PC-3 (cell line): ENCODE measurements around the gene SMIM33. TPM values are rescaled to one million over a fixed set of nuclear protein-coding genes. Genes with fewer than 3 reads are reported as not detected.

Experiments used
- ATAC-seq: fragments of 200-7000 bp; cut with Tn5 transposase; 2 replicates; pipeline ENCODE4 v1.9.1; 2020; ENCODE audit warnings: mild to moderate bottlenecking, moderate library complexity
- BruUV-seq: library from RNA; stranded (reverse); fragments of 400-500 nt; replicated peaks from 2 replicates; lab custom pipeline; 2021; lab: Mats Ljungman, UMichigan
- CTCF ChIA-PET: fragments of 300-600 bp; sonication (Branson Sonifier 250); formaldehyde crosslinking; loops from one replicate; lab custom pipeline; 2022; ENCODE audit warnings: antibody characterized with exemption; lab: Charles Lee
- POLR2A ChIA-PET: fragments of 300-600 bp; sonication (Branson Sonifier 250); formaldehyde crosslinking; loops from one replicate; lab custom pipeline; 2022; ENCODE audit warnings: antibody characterized with exemption; ENCODE audit not compliant: unreplicated experiment; lab: Charles Lee
- DNase-seq: peaks from one replicate; pipeline ENCODE4 v3.0.0-alpha.2; 2015
- H2AFZ ChIP-seq: fragments of 300-600 bp; sonication (generic); 2 replicates; pipeline ENCODE4 v1.6.0; 2016; ENCODE audit warnings: antibody characterized with exemption, low read length
- H3F3A ChIP-seq: fragments of 300-600 bp; sonication (generic); one replicate; pipeline ENCODE4 v1.6.0; 2017; ENCODE audit warnings: antibody characterized with exemption, low read length, control low read depth, mild to moderate bottlenecking; ENCODE audit not compliant: unreplicated experiment
- H3K27ac ChIP-seq: fragments of 300-600 bp; sonication (generic); 2 replicates; pipeline ENCODE4 v1.5.1; 2016; ENCODE audit warnings: mild to moderate bottlenecking, low read length
- H3K27me3 ChIP-seq: fragments of 300-600 bp; sonication (generic); 2 replicates; pipeline ENCODE4 v1.6.1; 2016; ENCODE audit warnings: low read length, mixed read lengths
- H3K36me3 ChIP-seq: fragments of 300-600 bp; sonication (generic); 2 replicates; pipeline ENCODE4 v1.6.1; 2016; ENCODE audit warnings: low read depth, mixed run types, low read length, mixed read lengths
- H3K4me1 ChIP-seq: fragments of 300-600 bp; sonication (generic); 2 replicates; pipeline ENCODE4 v1.5.1; 2016; ENCODE audit warnings: low read length; ENCODE audit not compliant: insufficient read depth
- H3K4me2 ChIP-seq: fragments of 300-600 bp; sonication (generic); 2 replicates; pipeline ENCODE4 v1.6.0; 2016; ENCODE audit warnings: low read length
- H3K4me3 ChIP-seq: fragments of 300-600 bp; sonication (generic); 2 replicates; pipeline ENCODE4 v1.5.1; 2016; ENCODE audit warnings: mild to moderate bottlenecking, low read length, mixed read lengths
- H3K79me2 ChIP-seq: fragments of 300-600 bp; sonication (generic); 2 replicates; pipeline ENCODE4 v1.6.1; 2017; ENCODE audit warnings: low read length, mixed read lengths
- H3K9ac ChIP-seq: fragments of 300-600 bp; sonication (generic); 2 replicates; pipeline ENCODE4 v1.6.0; 2016; ENCODE audit warnings: mild to moderate bottlenecking, low read length
- H3K9me2 ChIP-seq: fragments of 300-600 bp; sonication (generic); replicated peaks from 2 replicates; pipeline ENCODE4 v1.6.1; 2016; ENCODE audit warnings: mixed run types, low read length, mixed read lengths
- H3K9me3 ChIP-seq: fragments of 300-600 bp; sonication (generic); 2 replicates; pipeline ENCODE4 v1.6.1; 2016; ENCODE audit warnings: low read length, mixed read lengths
- H4K20me1 ChIP-seq: fragments of 300-600 bp; sonication (generic); 2 replicates; pipeline ENCODE4 v1.6.1; 2016; ENCODE audit warnings: low read length, mixed read lengths
- EZH2 ChIP-seq: fragments of 300-600 bp; sonication (generic); IDR thresholded peaks from one replicate; pipeline ENCODE4 v1.6.1; 2017; ENCODE audit warnings: antibody characterized with exemption, mild to moderate bottlenecking, low read length; ENCODE audit not compliant: unreplicated experiment
- EZH2phosphoT487 ChIP-seq: fragments of 300-600 bp; sonication (generic); IDR thresholded peaks from 2 replicates; pipeline ENCODE4 v1.6.1; 2018; ENCODE audit warnings: mild to moderate bottlenecking, antibody characterized with exemption, low read length, borderline replicate concordance
- intact Hi-C: fragments of 100-400 bp; cut with micrococcal nuclease; formaldehyde crosslinking; loops from 2 replicates; pipeline ENCODE4 v1.9.0; 2023
- total RNA-seq: library from RNA; depleted of rRNA; stranded (reverse); fragments of >200 nt; gene quantifications from 2 replicates; pipeline ENCODE4 v1.2.3, GENCODE V29; 2014
- TF ChIP-seq, protein P1 (sequence below): fragments of 300-600 bp; sonication (generic); conservative IDR thresholded peaks from 2 replicates; pipeline ENCODE4 v1.5.1; 2017; ENCODE audit warnings: antibody characterized with exemption, low read depth, mild to moderate bottlenecking, low read length

The SMIM33 gene
- total RNA-seq, 1 experiment from 2014 or later: not detected

DNA sequence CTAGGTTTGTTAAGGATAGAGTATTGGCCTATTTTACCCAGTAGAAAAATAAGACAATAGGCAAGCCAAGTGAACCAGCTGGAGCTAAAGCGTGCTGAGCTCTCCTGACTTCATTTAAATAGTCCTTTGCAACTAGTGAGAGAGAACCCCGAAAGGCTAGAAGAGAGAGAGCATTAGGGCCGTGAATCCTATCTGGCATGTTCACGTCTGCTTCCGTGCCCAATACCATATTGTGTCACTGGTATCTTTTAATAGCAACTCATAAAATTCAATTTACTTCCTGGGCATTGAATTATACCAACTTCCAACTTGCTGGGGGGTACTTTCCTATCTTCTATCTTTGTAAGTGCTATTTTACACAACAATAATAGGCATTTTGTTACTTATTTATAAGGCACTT, 45.3 kb upstream of the SMIM33 start:
- no peaks in the 10 kb centered on the region for H3K9me2 ChIP-seq
- H3K9me3 ChIP-seq: no peaks in the 10 kb centered on the region
- H3K4me1 ChIP-seq: no peaks in the 10 kb centered on the region
- intact Hi-C loops: no loop called here
- no peaks in the 10 kb centered on the region for H3K27me3 ChIP-seq
- no peak for ATAC-seq
- H3K4me3 ChIP-seq: no peak overlapping the region
- BruUV-seq: no TSS peak
- no peaks in the 10 kb centered on the region for H4K20me1 ChIP-seq
- ChIA-PET CTCF (no interaction called here), POLR2A (interaction anchor here (0.6 kb wide), 1 partner anchor 34 kb away, joined by 3 read pairs; no protein-coding TSS in a partner anchor)
- no peak overlapping the region for H3K27ac ChIP-seq
- no peak overlapping the region for H3K4me2 ChIP-seq
- H3K79me2 ChIP-seq: no peaks in the 10 kb centered on the region
- H3K9ac ChIP-seq: no peak overlapping the region
- H3K36me3 ChIP-seq: no peaks in the 10 kb centered on the region
- no peaks in the 10 kb centered on the region for H3F3A ChIP-seq
- no peak overlapping the region for H2AFZ ChIP-seq
- TF ChIP-seq, protein P1, sequence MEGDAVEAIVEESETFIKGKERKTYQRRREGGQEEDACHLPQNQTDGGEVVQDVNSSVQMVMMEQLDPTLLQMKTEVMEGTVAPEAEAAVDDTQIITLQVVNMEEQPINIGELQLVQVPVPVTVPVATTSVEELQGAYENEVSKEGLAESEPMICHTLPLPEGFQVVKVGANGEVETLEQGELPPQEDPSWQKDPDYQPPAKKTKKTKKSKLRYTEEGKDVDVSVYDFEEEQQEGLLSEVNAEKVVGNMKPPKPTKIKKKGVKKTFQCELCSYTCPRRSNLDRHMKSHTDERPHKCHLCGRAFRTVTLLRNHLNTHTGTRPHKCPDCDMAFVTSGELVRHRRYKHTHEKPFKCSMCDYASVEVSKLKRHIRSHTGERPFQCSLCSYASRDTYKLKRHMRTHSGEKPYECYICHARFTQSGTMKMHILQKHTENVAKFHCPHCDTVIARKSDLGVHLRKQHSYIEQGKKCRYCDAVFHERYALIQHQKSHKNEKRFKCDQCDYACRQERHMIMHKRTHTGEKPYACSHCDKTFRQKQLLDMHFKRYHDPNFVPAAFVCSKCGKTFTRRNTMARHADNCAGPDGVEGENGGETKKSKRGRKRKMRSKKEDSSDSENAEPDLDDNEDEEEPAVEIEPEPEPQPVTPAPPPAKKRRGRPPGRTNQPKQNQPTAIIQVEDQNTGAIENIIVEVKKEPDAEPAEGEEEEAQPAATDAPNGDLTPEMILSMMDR: no peak
- TF ChIP-seq EZH2phosphoT487 (no peak), EZH2 (no peak)
- DNase-seq: no peak

DNA sequence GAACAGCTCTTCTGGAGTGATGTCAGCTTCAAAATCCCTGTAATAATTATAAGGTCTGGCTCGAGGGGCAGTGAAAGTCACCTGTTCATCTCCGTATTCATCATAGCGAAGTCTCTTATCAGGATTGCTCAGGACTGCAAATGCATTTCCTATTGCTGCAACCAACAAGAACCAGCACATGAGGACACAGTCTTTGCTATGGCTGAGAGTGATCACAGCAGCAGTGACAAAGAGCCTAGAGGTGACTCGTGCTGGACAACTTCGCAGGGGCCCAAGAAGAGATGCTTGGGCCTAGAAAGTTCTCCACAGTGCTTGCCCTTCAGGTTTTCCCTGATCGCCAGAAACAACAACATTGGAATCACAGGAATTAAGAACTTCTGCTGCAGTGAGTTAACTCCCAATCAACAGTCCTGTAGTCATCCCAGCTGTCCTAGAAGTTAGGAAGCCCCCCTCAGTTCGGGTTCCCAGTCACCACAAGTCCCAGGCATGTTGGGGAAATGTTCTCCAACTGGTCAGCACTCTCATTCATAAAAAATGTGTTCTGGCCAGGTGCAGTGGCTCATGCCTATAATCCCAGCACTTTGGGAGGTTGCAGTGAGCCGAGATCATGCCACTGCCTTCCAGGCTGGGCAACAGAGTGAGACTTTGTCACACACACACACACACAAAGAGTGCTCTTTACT, 44.5 kb upstream of the SMIM33 start:
- ATAC-seq (no peak), DNase-seq (peak; percentile 4)
- CTCF ChIA-PET: no interaction called here
- Histone ChIP-seq H2AFZ (no peak overlapping the region), H3K4me1 (no peaks in the 10 kb centered on the region), H3K9me3 (no peaks in the 10 kb centered on the region), H3F3A (no peaks in the 10 kb centered on the region), H3K36me3 (no peaks in the 10 kb centered on the region), H3K9ac (no peak overlapping the region), H3K27me3 (no peaks in the 10 kb centered on the region), H3K4me2 (no peak overlapping the region), H4K20me1 (no peaks in the 10 kb centered on the region), H3K9me2 (no peaks in the 10 kb centered on the region), H3K79me2 (no peaks in the 10 kb centered on the region), H3K4me3 (no peak overlapping the region), H3K27ac (no peak overlapping the region)
- intact Hi-C loops: no loop called here
- TF ChIP-seq, protein P1: no peak
- TF ChIP-seq EZH2phosphoT487 (no peak), EZH2 (no peak)
- POLR2A ChIA-PET: no interaction called here
- no TSS peak for BruUV-seq

DNA sequence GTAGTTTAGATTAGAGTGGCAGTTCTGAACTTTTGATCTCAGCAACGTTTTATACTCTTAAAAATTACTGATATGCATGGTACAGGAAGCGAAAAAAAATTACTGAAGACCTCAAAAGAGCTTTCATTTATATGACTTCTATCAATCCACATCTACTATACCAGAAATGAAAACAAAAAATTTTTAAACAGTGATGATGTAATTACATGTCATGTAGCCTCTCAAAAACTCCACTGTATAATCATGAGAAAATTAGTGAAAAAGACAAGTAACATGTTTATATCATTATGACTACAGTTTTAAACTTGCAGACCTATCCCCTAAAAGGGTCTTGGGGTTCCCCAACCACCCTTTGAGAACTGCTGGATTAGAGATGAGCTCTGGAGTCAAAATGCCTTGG, 40.8 kb upstream of the SMIM33 start:
- H4K20me1 ChIP-seq: no peaks in the 10 kb centered on the region
- no peak overlapping the region for H2AFZ ChIP-seq
- no peak for DNase-seq
- no peaks in the 10 kb centered on the region for H3K9me2 ChIP-seq
- BruUV-seq: no TSS peak
- no peaks in the 10 kb centered on the region for H3F3A ChIP-seq
- H3K36me3 ChIP-seq: no peaks in the 10 kb centered on the region
- H3K4me2 ChIP-seq: no peak overlapping the region
- H3K4me3 ChIP-seq: no peak overlapping the region
- H3K79me2 ChIP-seq: no peaks in the 10 kb centered on the region
- no peaks in the 10 kb centered on the region for H3K27me3 ChIP-seq
- no peaks in the 10 kb centered on the region for H3K9me3 ChIP-seq
- intact Hi-C loops: no loop called here
- ChIA-PET POLR2A (no interaction called here), CTCF (no interaction called here)
- TF ChIP-seq EZH2phosphoT487: no peak
- TF ChIP-seq, protein P1: no peak
- no peak for ATAC-seq
- H3K4me1 ChIP-seq: no peaks in the 10 kb centered on the region
- H3K9ac ChIP-seq: no peak overlapping the region
- no peak overlapping the region for H3K27ac ChIP-seq
